DMS114 treated with DMSO at 0.1 percent for 48 hours (cell line): ENCODE results near the gene FZD10.
A peak's percentile ranks its signal among the peaks of the same experiment; 100 is the strongest.

Experiments used
- DNase-seq: peaks from one replicate; lab custom pipeline; 2025; ENCODE audit not compliant: unreplicated experiment; lab: John Stamatoyannopoulos, UW

The FZD10 gene, protein sequence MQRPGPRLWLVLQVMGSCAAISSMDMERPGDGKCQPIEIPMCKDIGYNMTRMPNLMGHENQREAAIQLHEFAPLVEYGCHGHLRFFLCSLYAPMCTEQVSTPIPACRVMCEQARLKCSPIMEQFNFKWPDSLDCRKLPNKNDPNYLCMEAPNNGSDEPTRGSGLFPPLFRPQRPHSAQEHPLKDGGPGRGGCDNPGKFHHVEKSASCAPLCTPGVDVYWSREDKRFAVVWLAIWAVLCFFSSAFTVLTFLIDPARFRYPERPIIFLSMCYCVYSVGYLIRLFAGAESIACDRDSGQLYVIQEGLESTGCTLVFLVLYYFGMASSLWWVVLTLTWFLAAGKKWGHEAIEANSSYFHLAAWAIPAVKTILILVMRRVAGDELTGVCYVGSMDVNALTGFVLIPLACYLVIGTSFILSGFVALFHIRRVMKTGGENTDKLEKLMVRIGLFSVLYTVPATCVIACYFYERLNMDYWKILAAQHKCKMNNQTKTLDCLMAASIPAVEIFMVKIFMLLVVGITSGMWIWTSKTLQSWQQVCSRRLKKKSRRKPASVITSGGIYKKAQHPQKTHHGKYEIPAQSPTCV

DNA sequence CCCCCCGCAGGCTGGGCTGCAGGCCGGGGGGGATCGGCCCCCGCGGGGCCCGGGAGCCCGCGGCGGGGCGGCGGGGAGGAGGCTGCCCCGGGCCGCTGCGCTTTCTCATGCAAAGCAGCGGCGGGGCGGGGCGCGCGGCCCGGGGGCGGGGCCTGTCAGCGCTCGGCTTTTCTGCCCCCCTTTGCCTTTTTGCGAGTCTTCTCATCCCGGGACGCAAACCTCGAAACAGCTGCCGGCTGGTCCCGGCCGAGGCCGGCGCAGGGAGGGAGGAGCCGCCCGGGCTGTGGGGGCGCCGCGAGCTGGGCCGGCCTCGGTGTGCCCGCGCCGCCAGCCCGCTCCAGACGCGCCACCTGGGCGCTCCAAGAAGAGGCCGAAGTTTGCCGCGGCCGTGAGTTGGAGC lies at the start of gene FZD10:
Gene FZD10, plus strand, starts transcription at position 198 of the 400 bp plus-strand sequence. CDS start 479 bp downstream, outside the sequence.
- DNase-seq = peak; percentile 29

DNA sequence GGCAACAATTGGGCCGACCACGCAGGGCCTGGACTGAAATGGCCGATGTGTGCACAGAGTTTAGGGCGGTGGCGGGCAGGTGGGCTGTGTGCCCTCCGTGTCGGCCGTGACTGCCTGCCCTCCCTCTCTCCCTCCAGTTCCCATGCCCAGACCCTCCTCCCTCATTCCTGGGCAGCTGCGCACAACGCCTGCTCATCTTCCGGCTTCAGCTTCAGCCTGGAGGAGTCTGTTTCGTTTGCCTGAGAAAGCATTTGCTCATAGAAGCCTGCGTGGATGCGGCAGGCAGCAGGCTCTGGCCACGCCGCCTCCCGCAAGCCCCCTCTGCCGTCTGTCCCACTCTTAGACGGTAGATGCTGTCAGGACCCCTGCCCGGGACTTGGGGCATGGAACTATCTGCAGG lies 47.3 kb upstream of the FZD10 start:
- DNase-seq = no peak

DNA sequence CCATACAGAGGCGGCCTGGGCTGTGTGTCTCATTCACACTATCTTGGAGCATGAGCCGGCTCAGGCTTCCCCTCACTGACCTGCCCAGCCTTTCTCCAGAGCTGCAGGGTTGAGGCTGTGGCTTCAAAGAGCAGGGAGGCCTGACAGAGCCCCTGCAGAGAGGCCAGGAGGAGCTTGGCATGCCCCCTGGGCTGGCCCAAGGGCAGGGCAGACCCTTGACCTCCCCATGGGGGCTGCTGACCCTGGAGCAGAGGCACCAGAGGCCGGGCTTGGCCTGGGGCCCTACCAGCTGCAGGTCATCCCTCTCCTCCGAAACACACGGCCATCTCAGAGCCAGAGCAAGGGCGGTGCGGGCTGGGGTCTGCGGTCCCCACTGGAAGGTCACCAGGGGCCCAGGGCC lies 46.6 kb upstream of the FZD10 start:
- DNase-seq = no peak

GRCh38 chr12:130116791-130117190 lies 45.5 kb upstream of the FZD10 start:
- DNase-seq = no peak

DNA sequence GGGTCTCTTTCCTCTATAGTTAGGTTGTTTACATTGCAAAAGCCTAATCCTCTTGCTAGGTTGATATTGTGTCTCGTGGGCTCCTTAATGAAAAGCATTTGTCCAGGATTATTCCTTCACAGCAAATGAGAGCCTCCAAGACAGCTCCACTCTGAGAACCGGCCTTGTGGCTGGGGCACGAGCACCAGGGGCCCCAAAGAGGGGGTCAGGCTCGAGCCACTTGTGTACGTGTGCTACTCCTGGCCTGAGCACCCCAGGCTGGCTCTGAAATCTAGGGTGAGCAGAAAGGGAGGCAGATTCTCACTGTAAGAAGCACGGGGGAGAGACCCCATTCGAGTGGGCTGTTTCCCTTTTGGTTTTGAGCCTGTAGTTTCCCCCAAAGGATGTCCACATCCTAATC lies 45.0 kb upstream of the FZD10 start:
- no peak for DNase-seq

- DNase-seq = no peak
Measured at GRCh38 chr12:130117701-130118100, 44.6 kb upstream of the FZD10 start.

DNA sequence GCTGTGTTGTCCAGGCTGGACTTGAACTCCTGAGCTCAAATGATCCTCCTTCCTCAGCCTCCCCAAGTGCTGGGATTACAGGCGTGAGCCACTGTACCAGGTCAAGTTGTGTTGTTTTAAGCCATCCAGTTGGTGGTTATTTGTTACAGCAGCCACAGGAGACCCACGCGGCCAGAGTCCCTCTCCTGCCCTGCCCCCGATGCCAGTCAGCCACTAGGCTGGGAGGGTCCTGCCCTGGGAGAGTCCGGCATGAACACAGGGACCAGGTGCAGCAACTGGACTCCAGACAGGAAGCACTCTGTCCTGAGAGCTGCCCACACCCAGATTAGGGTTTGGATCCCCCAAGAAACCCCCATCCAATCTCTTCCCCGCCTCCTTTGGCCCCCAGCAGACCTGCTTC lies 44.1 kb upstream of the FZD10 start:
- no peak for DNase-seq

DNA sequence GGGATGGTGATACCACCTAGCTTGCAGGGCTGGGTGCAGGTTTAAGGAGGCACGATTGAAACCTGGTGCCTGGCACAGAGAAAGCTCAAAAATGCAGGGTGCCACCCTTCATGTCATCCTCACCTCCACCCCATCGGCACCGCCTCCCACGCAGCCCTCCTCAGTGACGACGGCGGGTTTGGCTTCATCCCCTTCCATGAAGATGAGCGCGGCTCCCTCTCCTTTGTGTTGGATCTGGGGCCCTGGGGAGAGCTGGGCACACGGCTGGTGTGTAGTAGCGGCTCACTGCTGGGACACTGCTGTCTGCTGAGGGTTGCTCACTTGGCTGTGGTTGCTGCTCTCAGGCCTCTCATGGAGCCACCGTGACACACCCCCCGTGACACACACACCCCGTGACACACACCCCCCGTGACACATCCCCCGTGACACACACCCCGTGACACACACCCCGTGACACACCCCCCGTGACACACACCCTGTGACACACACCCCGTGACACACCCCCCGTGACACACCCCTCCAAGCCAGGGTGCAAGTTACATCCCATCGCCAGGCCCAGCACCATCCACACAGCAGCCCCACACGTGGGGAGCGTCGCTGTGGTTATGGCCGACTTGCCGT lies 42.9 kb upstream of the FZD10 start:
- DNase-seq = no peak

GRCh38 chr12:130120012-130120805 lies 42.1 kb upstream of the FZD10 start:
- DNase-seq = no peak

DNA sequence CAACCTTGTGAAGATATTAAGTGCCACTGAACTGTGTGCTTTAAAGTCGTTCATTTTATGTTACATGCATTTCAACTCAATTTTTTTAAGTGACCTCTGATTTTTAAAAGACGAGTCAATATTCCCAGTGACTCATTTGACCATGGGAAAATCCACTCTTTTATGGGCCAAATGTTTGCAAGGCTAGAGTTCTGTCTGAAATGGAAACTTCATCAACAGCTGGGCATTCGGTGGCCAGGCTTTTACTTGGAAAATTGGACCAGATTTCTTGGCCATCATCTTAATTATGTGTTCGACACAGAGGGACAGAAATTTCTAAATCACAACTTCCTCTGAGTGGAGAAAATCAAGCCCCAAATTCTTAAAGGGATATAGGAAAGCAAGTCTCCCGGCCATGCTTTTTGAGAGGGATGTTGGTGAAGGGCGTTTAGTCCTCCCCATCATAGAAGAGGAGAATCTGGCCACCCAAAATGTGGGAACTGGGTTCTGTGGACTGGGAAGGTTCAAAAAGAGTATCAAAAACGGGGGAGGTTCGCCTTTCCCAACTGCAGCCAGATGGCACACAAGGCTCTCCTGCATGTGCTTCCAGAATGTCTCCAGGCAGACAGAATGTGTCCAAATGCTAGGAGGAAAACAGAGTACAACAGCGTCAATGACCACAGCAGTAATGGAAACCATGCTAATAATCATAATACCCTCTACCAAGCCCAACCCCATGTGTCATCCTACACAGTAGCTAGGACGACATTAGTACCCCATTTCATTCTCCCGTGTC lies 40.9 kb upstream of the FZD10 start:
- DNase-seq = no peak

DNA sequence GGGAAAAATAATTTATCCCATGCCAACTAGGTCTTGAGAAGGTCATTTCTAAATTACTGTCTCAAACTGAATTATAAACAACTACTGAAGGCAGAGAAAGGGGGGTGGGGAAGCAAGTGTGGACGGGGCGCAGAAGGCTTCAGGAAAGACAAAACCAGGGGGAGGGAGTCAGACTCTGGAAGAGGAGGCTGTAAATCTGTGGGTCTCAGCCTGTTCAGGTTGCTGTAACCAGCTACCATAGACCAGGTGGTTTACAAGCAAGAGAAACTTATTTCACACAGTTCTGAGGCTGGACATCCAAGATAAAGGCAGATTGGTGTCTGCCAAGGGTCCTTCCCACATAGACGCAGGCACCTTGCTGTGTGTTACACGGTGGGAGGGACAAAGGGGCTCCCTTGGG lies 39.9 kb upstream of the FZD10 start:
- DNase-seq = no peak

- DNase-seq = no peak
Measured at GRCh38 chr12:130124106-130124505, 38.2 kb upstream of the FZD10 start.

DNA sequence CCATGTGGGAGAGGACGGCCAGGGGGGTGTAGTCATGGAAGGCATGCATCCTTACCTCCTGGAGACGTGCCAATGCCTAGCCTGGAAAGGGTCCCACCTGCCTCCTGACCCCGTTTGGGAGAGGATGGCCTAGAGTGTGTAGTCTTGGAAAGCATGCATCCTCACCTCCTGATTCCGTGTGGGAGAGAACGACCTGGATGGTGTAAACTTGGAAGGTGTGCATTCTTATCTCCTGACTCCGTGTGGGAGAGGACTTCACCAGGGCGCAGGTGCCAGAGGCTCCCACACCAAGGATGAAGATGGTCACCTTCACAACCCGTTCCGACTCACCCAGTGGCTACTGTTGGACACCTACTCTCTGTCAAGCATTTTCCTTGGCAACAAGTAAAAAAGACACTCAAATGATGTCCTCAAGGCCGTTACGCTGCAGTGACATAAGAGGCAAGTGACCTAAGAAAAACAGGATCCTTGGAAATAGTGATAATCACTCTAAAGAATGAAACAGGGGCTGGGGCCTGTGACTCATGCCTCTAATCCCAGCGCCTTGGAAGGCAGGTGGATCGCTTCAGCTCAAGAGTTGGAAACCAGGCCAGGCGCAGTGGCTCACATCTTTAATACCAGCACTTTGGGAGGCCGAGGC lies 37.5 kb upstream of the FZD10 start:
- DNase-seq = no peak

- DNase-seq = no peak
Measured at GRCh38 chr12:130126023-130126432, 36.2 kb upstream of the FZD10 start.

GRCh38 chr12:130127532-130127911 lies 34.7 kb upstream of the FZD10 start:
- DNase-seq = no peak

GRCh38 chr12:130127912-130128789 lies 34.1 kb upstream of the FZD10 start:
- DNase-seq = no peak

- no peak for DNase-seq
Measured at GRCh38 chr12:130128790-130129735, 33.2 kb upstream of the FZD10 start.

DNA sequence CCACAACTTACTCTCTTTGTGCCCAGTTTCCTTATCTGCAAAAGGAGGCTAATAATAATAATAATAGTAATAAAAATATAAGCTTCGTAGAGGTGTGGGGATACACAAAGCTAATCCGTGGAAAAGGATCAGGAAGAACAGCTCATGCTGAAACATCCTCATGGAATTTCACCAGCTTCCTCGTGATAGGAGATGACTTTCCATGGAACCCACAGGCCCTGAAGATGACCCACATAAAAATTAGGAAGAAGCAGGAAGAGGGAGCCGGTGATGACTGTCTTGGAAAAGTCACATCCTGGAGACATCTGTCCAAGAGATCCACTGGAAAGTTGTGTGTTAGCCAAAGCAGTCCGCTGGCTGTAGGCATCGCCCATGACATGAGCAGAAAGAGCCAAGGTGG lies 31.9 kb upstream of the FZD10 start:
- no peak for DNase-seq
